ENCODE data around the gene CYCS.

The CYCS gene

GRCh38 chr7:25149836-25150235 lies 24.8 kb upstream of the CYCS start:
- no peak for ATAC-seq
- no peak for TF ChIP-seq CREB5 (CRISPR knock-in tag; IDR thresholded peaks at IDR 0.05; ENCODE audit: low read depth)
- no peak for TF ChIP-seq OSR1 (CRISPR knock-in tag; IDR thresholded peaks at IDR 0.05)
- no peak for TF ChIP-seq PPARA (CRISPR knock-in tag; IDR thresholded peaks at IDR 0.05; ENCODE audit: borderline replicate concordance)
- TF ChIP-seq RARB (CRISPR knock-in tag; IDR thresholded peaks at IDR 0.05), result no peak
- no peak for TF ChIP-seq ZFP30 (CRISPR knock-in tag; IDR thresholded peaks at IDR 0.05)
- no peak for TF ChIP-seq SNAI2 (CRISPR knock-in tag; IDR thresholded peaks at IDR 0.05)
- TF ChIP-seq ESRRG (CRISPR knock-in tag; IDR thresholded peaks at IDR 0.05), result no peak
- no peak for TF ChIP-seq TCF4 (CRISPR knock-in tag; IDR thresholded peaks at IDR 0.05; ENCODE audit: borderline replicate concordance)
- TF ChIP-seq CSRNP3 (CRISPR knock-in tag; IDR thresholded peaks at IDR 0.05), result no peak
- TF ChIP-seq TSHZ2 (CRISPR knock-in tag; IDR thresholded peaks at IDR 0.05), result no peak
- no peak for TF ChIP-seq ZNF8 (CRISPR knock-in tag; IDR thresholded peaks at IDR 0.05)
- TF ChIP-seq CSDC2 (CRISPR knock-in tag; IDR thresholded peaks at IDR 0.05), result no peak
- no peak for TF ChIP-seq ZFP3 (CRISPR knock-in tag; IDR thresholded peaks at IDR 0.05)
- no peak for TF ChIP-seq ISL1 (CRISPR knock-in tag; IDR thresholded peaks at IDR 0.05)
- TF ChIP-seq BACH2 (CRISPR knock-in tag; IDR thresholded peaks at IDR 0.05; ENCODE audit: borderline replicate concordance), result no peak

GRCh38 chr7:25148772-25149575 lies 23.9 kb upstream of the CYCS start:
- TF ChIP-seq ESRRG (CRISPR knock-in tag; IDR thresholded peaks at IDR 0.05), result no peak
- no peak for ATAC-seq

- ATAC-seq, result no peak
- no peak for TF ChIP-seq TOX (CRISPR knock-in tag; IDR thresholded peaks at IDR 0.05; ENCODE audit: borderline replicate concordance)
- TF ChIP-seq RARB (CRISPR knock-in tag; IDR thresholded peaks at IDR 0.05), result no peak
- TF ChIP-seq BACH2 (CRISPR knock-in tag; IDR thresholded peaks at IDR 0.05; ENCODE audit: borderline replicate concordance), result no peak
- no peak for TF ChIP-seq ESRRG (CRISPR knock-in tag; IDR thresholded peaks at IDR 0.05)
- TF ChIP-seq ZNF565 (CRISPR knock-in tag; conservative IDR thresholded peaks at IDR 0.05; ENCODE audit: low read depth), result no peak
- no peak for TF ChIP-seq OSR1 (CRISPR knock-in tag; IDR thresholded peaks at IDR 0.05)
- no peak for TF ChIP-seq ZNF8 (CRISPR knock-in tag; IDR thresholded peaks at IDR 0.05)
- TF ChIP-seq ZFP3 (CRISPR knock-in tag; IDR thresholded peaks at IDR 0.05), result no peak
- TF ChIP-seq ZC3H10 (CRISPR knock-in tag; IDR thresholded peaks at IDR 0.05), result no peak
- TF ChIP-seq TCF4 (CRISPR knock-in tag; IDR thresholded peaks at IDR 0.05; ENCODE audit: borderline replicate concordance), result no peak
- no peak for TF ChIP-seq TSHZ2 (CRISPR knock-in tag; IDR thresholded peaks at IDR 0.05)
- no peak for TF ChIP-seq ZFP30 (CRISPR knock-in tag; IDR thresholded peaks at IDR 0.05)
- no peak for TF ChIP-seq ARNTL (CRISPR knock-in tag; IDR thresholded peaks at IDR 0.05; ENCODE audit: borderline replicate concordance, low read depth)
- TF ChIP-seq ISL1 (CRISPR knock-in tag; IDR thresholded peaks at IDR 0.05), result no peak
- no peak for TF ChIP-seq ZNF70 (CRISPR knock-in tag; IDR thresholded peaks at IDR 0.05)
- TF ChIP-seq CSDC2 (CRISPR knock-in tag; IDR thresholded peaks at IDR 0.05), result no peak
- TF ChIP-seq PPARA (CRISPR knock-in tag; IDR thresholded peaks at IDR 0.05; ENCODE audit: borderline replicate concordance), result no peak
- no peak for TF ChIP-seq POU6F1 (CRISPR knock-in tag; IDR thresholded peaks at IDR 0.05; ENCODE audit: borderline replicate concordance, low read depth)
- TF ChIP-seq CSRNP3 (CRISPR knock-in tag; IDR thresholded peaks at IDR 0.05), result no peak
- no peak for TF ChIP-seq SNAI2 (CRISPR knock-in tag; IDR thresholded peaks at IDR 0.05)
Observed at GRCh38 chr7:25143763-25144162, 18.7 kb upstream of the CYCS start.
